GM15510 (cell line): ENCODE results near the gene SPX.

Experiments used
- POLR2A ChIP-seq: IDR thresholded peaks from 3 replicates; pipeline ENCODE4 v1.6.1; 2011; ENCODE audit warnings: borderline replicate concordance; ENCODE audit not compliant: insufficient read length; ENCODE audit errors: extremely low read depth

Gene SPX

DNA sequence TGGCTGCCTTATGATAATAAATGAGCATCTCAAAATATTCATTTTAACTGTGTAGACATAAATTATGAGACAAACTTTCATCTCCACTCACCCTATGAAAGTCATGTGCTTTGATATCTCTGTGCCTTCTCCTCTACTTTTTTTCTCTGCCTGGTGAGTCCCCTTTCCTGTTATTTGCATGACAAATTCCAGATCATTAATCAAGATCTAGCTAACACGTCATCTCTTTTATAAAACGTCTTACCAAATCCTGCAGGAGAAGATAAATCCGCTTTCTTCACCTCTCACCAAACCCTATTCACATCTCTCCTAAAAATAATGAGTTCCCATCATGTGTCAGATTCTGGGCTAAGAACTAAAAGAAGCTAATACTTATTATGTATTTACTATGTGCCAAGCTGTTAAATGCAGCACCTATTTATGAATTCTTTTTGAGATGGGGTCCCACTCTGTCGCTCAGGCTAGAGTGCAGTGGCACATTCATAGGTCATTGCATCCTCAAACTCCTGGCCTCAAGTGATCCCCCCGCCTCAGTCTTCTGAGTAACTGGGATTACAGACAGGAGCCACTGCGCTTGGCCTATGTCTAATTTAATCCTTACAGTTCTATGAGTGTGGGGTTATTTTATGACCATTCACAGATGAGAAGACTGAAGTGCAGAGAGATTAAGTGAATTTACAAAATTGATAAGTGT is 26.7 kb downstream of the SPX start:
- TF ChIP-seq POLR2A = no peak

DNA sequence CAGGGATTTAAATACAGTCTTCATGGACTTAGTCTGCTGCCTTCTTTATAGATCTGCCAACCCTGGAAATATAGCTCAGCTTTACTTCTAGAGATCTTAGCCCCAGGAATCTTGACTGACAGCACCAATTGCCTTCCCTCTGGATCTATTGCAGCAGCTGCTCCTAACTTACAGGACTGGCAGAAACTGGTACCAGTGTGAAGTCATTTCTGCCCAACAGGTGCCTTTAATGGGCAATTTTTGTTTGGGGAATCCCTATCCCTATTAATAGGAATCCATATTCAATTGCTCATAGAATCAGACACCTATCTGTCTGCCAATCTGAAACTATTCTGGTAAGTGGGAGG is 27.2 kb downstream of the SPX start:
- TF ChIP-seq POLR2A = no peak

DNA sequence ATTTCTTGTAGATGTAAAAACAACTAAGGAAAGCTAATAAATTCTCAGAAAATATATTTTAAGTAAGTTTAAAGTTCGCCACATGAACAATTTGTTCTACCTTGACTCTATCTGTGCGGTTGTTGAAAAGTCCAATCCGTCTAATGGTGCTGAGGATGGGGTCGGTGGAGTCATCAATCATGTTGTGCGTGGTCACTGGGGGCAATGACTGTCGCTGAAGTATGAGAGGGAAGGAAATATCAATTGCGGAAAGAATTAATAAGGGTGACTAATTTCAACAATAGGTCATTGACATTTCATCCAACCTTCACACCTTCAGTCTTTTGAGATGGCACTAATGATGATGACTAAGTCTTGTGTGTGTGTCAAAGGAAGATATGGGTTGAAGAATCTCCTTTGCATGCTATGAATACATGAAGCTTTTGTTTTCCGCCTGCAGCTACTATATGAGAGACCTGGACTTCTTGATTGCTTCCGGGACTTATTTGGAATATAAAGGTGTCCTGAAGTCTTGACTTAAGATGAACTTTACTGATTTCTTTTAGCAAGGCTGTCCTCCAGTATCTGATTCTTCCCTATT is 32.1 kb downstream of the SPX start:
- TF ChIP-seq POLR2A = no peak

DNA sequence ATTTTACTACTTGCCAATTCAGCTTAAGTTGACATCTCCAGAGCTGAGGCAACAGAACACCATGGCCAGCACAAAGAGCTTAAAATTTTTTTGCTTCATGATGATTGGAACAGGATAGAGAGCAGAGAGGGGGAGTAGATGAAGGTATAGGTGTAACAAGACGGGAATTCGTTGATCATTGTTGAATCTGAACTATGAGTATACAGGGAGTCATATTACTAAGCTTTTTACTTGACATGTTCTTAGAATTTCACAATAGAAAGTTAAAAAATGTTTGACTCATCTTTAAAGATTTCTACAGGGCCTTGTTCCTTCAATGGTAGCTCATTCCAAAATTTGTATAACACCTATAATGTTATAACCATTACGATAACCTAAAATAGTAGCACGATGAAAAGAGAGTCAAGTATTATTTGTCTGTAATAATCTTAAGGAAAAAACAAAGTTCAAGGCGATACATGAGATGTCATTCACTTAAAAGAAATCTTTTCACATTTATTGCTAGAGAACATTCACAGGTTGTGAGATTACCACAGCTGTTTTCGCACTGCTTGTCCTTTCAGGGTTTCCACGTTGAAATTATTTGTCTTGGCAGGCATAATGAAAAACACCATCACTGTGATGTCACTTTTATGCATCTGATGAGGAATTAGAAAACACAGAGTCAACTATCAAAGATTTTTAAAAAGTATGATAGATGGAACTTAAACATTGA is 33.9 kb downstream of the SPX start:
- TF ChIP-seq POLR2A = no peak

DNA sequence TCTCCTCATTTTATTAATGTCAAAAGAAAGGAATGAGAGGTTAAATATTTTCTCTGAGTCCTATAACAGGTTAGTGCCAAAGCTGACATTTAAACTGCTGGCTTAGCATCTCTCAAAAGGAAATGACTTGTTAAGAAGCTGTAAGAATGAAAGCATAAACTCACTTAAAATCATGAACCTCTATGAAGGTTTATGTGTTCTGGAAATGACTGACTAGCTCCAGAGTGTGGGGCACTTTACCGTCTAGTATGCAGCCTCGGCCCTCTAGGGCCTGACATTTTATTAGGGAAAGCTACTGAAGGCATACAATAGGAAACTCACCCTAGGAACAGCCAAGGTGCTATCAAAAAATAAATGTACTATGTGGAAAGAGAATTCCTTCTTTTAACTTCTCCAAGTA is 35.1 kb downstream of the SPX start:
- TF ChIP-seq POLR2A = no peak

DNA sequence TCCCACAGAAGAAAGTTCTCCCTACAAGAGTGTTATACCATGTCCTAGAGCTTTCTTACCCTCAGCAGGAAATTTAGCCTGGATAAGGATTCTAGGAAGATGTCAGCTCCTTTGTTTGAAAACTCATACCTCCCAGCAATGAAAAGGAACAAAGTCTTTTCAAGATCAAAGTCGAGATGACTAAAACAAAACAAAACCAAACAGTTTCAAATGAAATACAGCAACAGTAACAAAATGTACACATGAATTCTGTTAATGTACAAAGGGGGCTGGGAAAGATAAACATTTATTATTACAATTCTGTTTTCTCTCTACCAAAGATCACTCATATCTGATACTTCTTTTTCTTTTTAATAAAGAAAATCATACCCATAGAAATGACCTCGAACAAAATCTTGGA is 36.8 kb downstream of the SPX start:
- TF ChIP-seq POLR2A = no peak

DNA sequence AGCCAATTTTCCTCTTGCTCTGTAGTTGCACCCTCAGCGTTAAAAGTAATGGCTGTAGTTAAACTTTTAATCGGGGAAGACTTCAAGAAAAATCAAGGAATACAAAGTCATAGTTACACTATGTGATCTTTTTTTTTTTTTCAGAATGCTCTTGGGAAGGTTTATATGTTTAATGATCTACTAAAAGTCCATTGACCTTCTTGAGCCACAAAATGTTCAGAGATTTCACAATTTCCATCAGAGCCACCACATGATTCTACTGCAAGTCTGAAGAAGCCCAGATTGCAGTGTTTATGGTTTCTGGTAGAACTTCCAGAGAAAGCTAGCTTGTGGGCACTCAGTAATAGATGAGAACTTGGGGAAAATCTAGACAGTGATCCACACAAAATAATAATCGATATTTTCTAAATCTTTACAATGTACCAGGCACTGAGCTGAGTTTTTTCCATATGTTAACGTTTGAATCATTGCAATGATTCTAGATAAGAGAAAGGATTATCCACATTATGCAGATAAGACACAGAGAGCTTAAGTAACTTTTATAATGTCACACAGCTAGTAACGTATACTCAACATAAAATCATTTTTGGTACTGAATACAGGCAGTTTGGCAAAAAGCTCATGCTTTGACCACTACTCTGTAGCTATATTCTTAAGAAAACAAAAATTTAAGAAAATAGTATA is 40.3 kb downstream of the SPX start:
- TF ChIP-seq POLR2A = no peak

DNA sequence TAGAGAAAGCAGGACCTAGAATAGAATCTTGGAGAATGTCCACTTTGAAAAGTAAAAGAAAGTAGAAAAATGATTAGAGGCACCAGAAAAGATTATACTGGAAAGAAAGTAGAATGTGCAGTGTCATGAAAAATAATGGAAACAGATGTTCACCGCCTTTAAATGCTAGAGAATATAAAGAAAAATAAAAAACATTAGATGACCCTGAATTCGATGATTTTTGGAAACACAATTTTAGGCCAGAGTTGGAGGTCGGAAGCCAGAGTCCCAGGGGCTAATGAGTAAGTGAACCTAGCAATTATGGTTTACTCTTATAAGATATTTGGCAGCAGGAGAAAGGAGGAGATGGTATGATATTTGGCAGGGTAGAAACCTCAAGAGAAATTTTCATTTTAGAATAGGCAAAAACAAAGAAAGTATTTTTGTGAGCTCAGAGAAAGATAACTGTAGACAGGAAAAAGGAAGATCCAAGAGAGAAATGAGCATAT is 40.9 kb downstream of the SPX start:
- no peak for TF ChIP-seq POLR2A

DNA sequence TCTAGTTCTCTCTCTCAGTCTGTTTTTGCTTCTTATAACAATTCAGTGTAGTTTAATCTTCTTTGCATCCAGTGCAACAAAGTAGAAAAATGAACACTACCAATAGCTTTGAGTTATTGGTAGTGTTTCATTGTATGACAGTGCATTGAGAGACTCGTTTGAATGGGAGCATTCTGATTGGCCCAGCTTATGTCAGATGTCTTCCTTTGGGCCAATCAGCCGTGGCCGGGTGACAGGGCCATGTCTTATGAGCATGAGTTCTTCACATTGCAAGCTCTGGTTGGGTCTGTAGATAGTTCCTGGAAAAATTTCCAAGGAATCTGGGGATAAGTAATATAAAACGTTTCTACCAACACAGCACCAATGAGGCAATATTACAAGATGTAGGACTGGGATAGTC is 42.0 kb downstream of the SPX start:
- no peak for TF ChIP-seq POLR2A

DNA sequence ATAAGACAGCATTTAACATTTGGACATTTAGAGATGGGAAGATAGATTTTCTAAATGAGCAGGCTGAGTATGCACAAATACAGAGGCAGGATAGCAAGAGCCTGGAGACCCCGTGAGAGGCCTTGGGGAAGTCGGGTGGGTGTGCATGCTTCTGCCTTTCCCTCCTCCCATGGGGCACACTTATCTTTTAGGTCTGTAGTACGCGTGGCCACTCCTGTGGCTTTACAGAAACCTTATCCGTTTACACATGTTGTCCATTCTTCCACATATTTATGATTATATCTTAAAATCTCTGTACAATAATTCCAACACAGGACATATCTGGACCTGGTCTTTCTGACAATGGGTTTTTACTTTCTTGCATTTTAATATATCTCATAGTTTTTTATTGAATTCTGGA is 45.0 kb downstream of the SPX start:
- TF ChIP-seq POLR2A = no peak

DNA sequence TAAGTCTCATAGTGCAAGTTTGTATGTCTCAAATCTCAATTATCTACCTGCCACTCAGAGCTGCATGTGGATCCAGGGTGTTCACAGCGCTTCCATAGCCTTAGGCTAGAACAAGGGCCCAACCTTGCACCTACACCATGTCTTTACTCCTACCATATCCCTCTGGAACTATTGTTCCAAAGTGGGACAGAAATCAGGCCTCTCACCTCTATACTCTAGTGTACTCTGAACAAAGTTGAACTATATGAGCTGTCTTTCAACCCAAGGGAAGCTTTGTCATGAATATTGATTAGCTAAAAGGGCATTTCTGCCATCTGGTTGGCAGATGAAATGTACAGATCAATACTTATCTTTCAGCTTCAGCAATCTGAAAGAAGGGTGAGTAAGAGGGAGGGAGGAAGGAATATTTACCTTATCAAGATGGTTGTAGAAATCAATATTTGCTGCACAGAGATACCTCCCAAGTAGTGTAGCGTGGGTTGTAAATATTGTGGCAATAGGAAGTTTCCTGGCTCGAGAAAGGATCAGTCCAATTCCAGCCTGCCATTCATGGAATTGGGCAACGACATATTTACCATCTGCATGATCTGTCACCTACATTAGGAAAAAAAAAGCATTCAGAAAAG is 47.8 kb downstream of the SPX start:
- no peak for TF ChIP-seq POLR2A

DNA sequence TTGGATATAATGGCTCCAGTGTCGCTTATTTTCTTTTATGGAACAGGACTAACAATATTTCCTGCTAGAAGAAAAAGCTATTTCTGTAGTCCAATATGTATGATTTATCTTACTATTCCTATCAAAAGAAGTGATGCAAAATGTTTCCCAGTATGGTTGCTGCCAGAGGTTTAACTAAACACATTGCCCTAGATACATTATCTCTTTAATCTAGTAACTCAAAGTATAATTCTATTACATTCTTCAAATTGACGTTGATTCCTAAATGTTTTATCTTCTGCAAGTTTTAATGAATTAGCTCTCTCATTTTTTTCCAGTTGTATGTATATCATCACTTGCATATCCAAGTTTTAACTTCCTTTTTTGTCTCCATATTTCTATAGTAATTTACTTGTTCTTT is 50.3 kb downstream of the SPX start:
- no peak for TF ChIP-seq POLR2A

DNA sequence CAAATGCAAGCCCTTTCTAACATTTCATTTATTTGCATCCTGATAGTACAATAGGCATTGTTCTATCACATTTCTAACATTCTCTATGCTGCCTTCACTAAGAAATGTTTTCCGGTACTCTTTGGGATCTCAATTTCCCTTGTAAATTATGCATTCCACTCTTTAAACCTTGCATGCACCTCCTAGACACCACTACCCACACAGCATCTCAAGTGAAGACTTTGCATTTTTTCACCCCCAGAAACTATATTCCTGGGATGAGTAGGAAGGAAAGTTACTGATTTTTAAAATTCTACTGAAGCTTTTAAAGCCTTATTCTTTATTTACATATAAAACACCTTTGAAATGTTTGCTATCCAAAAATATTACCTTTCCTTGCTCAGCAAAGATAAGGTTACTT is 51.4 kb downstream of the SPX start:
- TF ChIP-seq POLR2A = no peak

DNA sequence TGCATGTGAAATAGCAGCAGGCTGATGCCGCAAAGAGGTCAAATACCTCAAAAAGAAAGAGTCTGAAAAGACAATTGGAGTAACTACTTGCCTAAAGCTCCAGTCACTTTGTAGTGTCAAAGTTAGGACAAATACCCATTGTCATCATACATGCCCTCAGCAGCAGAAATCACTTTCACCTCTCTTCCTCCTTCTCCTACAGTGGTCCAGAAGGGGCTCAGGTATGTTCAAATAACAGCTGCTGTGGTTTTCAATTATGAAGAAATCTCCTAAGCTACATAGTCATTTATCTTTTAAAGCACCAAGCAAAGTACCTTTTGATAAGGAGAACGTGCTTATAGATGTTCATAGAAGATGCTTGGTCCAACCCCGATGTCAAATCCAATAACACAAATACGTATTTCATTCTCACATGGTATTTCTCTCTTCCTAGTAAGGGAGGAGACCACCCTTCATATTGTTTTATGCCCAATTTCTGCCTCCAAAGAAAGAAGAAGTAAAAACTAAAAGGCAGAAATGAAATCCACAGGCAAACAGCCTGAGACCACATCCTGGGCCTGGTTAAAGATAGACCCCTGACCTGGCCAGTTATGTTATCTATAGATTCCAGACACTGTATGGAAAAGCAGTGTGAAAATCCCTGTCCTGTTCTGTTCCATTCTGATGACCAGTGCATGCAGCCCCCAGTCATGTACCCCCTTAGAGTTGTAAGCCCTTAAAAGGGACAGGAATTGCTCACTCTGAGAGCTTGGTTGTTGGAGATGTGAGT is 54.8 kb downstream of the SPX start:
- TF ChIP-seq POLR2A = no peak
